Measurements from ENCODE around the gene CREBRF. TPM values are rescaled to one million over a fixed set of nuclear protein-coding genes. Genes with fewer than 3 reads are reported as not detected.

CREBRF gene
- total and polyA plus RNA-seq, 2 of the 4 experiments (the other 2 are of a cell fraction), result 3.2 to 16.1 TPM

GRCh38 chr5:173165177-173166016, 109.2 kb downstream of the CREBRF start:
- Histone ChIP-seq H3K79me1 (ENCODE audit: low read depth in 1 of 2, low read length in 2 of 2) (no peaks in the 10 kb centered on the region), H3K9me1 (ENCODE audit: insufficient read depth, low read length) (no peaks in the 10 kb centered on the region), H2AFZ (replicated peaks; ENCODE audit: low read length, poor library complexity) (no peak overlapping the region), H3K4me1 (ENCODE audit: control insufficient read depth, insufficient read depth, low read length) (peaks cover 2% of the 10 kb centered on the region; the same call in 1 of the 2 replicates), H2AK9ac (replicated peaks; ENCODE audit: low read depth, low read length, poor library complexity) (no peak overlapping the region), H4K91ac (ENCODE audit: insufficient read depth, low read depth, low read length) (no peak overlapping the region), H2AK5ac (ENCODE audit: low read depth, low read length) (no peak overlapping the region), H3K9me3 (ENCODE audit: control insufficient read depth, insufficient read depth, low read length) (no peaks in the 10 kb centered on the region), H4K8ac (ENCODE audit: low read depth in 2 of 2, low read length in 2 of 2) (no peak overlapping the region), H3K14ac (replicated peaks; ENCODE audit: low read depth, low read length) (no peak overlapping the region), H2BK15ac (ENCODE audit: low read depth, low read length) (no peak overlapping the region), H3K23ac (ENCODE audit: low read depth, low read length) (no peak overlapping the region; the same call in 1 of the 2 replicates), H3K56ac (ENCODE audit: extremely low read depth, insufficient read depth, low read length) (no peak overlapping the region), H3K9ac (ENCODE audit: low read depth, low read length) (no peak overlapping the region), H2BK20ac (ENCODE audit: low read depth, low read length) (no peak overlapping the region), H4K5ac (ENCODE audit: low read depth, low read length) (no peak overlapping the region), H3K4me3 (ENCODE audit: insufficient read depth, low read depth, low read length) (no peak overlapping the region), H3K27ac (ENCODE audit: insufficient read depth, low read length) (no peak overlapping the region), H3K27me3 (ENCODE audit: control insufficient read depth, insufficient read depth, low read length) (peaks cover 6% of the 10 kb centered on the region; the same call in 1 of the 2 replicates), H3K4ac (ENCODE audit: low read depth, low read length) (no peak overlapping the region), H3K36me3 (ENCODE audit: control insufficient read depth, insufficient read depth, low read length) (peaks cover 24% of the 10 kb centered on the region), H3K18ac (ENCODE audit: low read depth, low read length) (no peak overlapping the region), H2BK120ac (ENCODE audit: low read depth, low read length) (no peak overlapping the region), H4K20me1 (ENCODE audit: insufficient read depth, low read length) (no peaks in the 10 kb centered on the region; the same call in 1 of the 2 replicates), H2BK5ac (ENCODE audit: low read depth, low read length, poor library complexity, severe bottlenecking) (no peak overlapping the region), H3K4me2 (ENCODE audit: low read depth, low read length) (no peak overlapping the region)
- no peak for ATAC-seq (ENCODE audit: low read depth)
- CTCF ChIA-PET, result interaction anchor here (0.6 to 1.6 kb wide), 10 partner anchors 13 to 1146 kb away, joined by 3 to 5 read pairs (median 3); no protein-coding TSS in a partner anchor
- dilution Hi-C loops (cut with HindIII; ENCODE audit: low sequenced_read_pairs, unreplicated experiment), result no loop called here
- in situ Hi-C loops (cut with MboI; ENCODE audit: low sequenced_read_pairs), result loop anchor here (25.0 kb wide), 2 partner anchors 422 to 1147 kb away; no protein-coding TSS in a partner anchor
- POLR2A ChIA-PET (ENCODE audit: unreplicated experiment), result no interaction called here
- 86% methylated on average over 1 of the region's 2 CpGs; no CpG with 5 or more reads in 1 of the 2 experiments for WGBS, 2 experiments (ENCODE audit: extremely low coverage in 2 of 2, insufficient read length in 1 of 2)
- no TSS peak for BruUV-seq (replicated peaks)
- no peak for DNase-seq
- intact Hi-C loops (cut with micrococcal nuclease), result loop anchor here (1.0 to 10.0 kb wide), 3 partner anchors 117 to 807 kb away; partner anchors contain the start of gene BOD1
- TF ChIP-seq NFE2L2 (IDR thresholded peaks at IDR 0.05; ENCODE audit: low read depth, low read length), result no peak
- no peak for TF ChIP-seq RCOR1 (IDR thresholded peaks at IDR 0.05; ENCODE audit: insufficient replicate concordance, low read length)
- no peak for TF ChIP-seq RAD21 (IDR thresholded peaks at IDR 0.05; ENCODE audit: low read length)
- TF ChIP-seq SMC3 (IDR thresholded peaks at IDR 0.05; ENCODE audit: low read depth, low read length), result no peak
- no peak for TF ChIP-seq CEBPB (IDR thresholded peaks at IDR 0.05; ENCODE audit: low read depth, low read length)
- TF ChIP-seq POLR2A (IDR thresholded peaks at IDR 0.05; ENCODE audit: low read depth, low read length), result no peak
- TF ChIP-seq FOS (IDR thresholded peaks at IDR 0.05; ENCODE audit: low read depth, low read length), result no peak
- TF ChIP-seq USF2 (IDR thresholded peaks at IDR 0.05; ENCODE audit: low read depth, low read length), result no peak
- TF ChIP-seq BHLHE40 (IDR thresholded peaks at IDR 0.05; ENCODE audit: low read depth, low read length), result no peak
- TF ChIP-seq MXI1 (IDR thresholded peaks at IDR 0.05; ENCODE audit: borderline replicate concordance, low read depth, low read length), result no peak
- no peak for TF ChIP-seq MAFK (IDR thresholded peaks at IDR 0.05; ENCODE audit: low read depth, low read length)
- no peak for TF ChIP-seq CTCF (conservative IDR thresholded peaks at IDR 0.05; ENCODE audit: low read depth, low read length)
- no peak for TF ChIP-seq MAZ (IDR thresholded peaks at IDR 0.05; ENCODE audit: borderline replicate concordance, low read depth, low read length)
- TF ChIP-seq RFX5 (IDR thresholded peaks at IDR 0.05; ENCODE audit: low read depth, low read length), result no peak
- no peak for TF ChIP-seq CHD1 (IDR thresholded peaks at IDR 0.05; ENCODE audit: low read depth, low read length)

Measured in IMR-90 (cell line).